Activated CD8-positive, alpha-beta memory T cell treated with anti-CD3 and anti-CD28 coated beads, Interleukin-2, amount 50 U/mL, for 1 hour (primary cell): ENCODE results near the gene CKAP2.
"Not testable (repeated sequence)": the region's sequence is repeated elsewhere in the genome, so short reads cannot be mapped to it uniquely, and the experiment has no call there.

ENCODE experiments used
- DNase-seq: peaks from one replicate; pipeline ENCODE4 v3.0.0-alpha.2; 2020; ENCODE audit errors: extremely low read depth

CKAP2 gene

DNA sequence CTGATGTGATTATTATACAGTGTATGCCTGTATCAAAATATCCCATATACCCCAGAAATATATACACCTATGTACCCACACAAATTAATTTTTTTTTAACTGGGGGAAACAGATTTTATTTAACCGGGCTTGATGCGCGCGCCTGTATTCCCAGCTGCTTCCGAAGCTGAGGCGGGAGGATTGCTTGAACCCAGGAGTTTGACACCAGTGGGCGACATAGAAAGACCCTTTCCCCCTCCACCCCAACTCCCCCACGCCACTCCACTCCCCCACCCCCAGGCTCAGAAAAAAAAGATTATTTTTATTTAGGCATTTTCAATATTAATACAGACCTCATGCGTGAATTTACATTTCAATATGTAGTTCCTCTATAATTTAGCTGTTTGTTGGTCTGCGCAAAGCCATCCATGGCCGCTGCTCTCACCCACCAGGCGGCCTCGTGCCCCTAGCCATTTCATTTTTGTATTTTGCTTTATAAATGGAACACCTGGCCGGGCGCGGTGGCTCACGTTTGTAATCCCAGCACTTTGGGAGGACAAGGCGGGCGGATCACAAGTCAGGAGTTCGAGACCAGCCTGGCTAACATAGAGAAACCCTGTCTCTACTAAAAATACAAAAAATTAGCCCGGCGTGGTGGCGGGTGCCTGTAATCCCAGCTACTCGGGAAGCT lies 4.0 kb upstream of the CKAP2 start:
- DNase-seq: no peak

DNA sequence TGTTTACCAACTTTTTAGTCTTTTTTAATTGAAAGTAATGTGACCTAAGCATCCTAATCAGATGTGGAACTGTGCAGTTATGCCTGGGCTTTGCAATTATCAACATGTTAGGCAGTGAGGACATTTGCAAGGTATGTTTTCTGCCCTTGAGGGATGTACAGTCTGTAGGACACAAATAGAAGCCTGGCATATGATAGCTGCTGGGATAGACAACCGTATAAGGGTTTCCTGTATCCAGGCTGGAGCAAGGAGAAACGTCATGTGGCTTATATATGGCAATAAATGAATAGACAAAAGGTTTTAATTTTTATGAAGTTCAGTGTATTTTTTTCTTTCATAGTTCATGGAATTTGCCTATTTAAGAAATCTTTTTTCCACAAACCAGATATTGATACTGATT lies 2.8 kb upstream of the CKAP2 start:
- no peak for DNase-seq

DNA sequence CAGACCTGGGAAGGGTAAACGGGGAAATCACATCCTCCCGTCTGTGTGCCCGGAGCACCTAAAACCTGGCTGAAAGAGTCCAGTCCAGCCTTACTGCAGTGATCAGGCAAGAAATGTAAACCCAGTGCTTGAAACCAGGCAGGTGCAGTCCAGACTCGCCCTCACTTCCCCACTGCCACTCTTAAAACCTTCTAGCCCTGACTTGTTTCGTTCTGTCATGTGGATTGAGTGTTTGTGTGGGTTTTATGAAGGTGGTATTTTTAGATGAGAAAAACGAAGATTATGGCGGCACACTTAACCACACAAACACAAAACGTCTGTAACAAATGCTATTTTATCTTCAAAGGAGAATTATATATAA lies 839 bp upstream of the CKAP2 start:
- DNase-seq: no peak

DNA sequence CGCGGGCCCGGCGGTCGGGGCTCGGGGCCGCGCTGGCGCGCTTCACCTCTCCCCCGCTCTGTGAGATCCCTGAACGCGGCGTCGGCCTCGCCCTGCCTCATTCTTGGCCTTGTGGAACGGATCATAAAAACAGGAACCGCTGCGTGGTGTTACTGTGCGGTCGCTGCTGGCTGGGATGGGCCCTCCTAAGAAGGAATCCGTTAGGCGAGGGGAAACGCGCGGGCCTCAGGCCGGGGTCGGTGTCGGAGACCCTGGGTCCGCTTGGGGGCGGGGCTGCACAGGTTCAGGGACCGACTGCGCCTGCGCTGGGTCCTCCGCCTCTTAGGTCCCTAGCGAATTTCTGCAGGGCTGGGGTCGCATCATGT lies 381 bp downstream of the CKAP2 start:
- no peak for DNase-seq

DNA sequence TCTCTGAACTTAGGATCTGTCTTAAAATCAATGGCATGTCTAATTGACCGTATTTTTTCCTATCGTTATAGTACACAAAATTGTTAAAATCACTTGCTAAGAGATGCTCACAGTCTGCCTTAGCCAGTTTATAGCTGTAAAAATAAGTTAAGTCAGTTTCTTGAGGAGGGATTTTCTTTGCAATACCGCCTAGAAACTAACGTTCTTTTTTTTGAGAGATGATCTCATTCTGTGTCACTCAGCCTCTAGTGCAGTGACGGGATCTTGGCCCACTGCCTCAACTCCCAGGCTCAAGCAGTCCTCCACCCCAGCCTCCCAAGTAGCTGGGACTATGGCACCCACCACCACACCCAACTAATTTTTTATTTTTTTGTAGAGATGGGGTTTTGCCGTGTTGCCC lies 4.4 kb downstream of the CKAP2 start:
- no peak for DNase-seq

DNA sequence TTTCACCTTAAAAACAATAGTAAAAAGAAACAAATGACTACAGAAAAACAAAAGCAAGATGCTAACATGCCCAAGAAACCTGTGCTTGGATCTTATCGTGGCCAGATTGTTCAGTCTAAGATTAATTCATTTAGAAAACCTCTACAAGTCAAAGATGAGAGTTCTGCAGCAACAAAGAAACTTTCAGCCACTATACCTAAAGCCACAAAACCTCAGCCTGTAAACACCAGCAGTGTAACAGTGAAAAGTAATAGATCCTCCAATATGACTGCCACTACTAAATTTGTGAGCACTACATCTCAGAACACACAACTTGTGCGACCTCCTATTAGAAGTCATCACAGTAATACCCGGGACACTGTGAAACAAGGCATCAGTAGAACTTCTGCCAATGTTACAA lies 6.0 kb downstream of the CKAP2 start:
- no peak for DNase-seq

DNA sequence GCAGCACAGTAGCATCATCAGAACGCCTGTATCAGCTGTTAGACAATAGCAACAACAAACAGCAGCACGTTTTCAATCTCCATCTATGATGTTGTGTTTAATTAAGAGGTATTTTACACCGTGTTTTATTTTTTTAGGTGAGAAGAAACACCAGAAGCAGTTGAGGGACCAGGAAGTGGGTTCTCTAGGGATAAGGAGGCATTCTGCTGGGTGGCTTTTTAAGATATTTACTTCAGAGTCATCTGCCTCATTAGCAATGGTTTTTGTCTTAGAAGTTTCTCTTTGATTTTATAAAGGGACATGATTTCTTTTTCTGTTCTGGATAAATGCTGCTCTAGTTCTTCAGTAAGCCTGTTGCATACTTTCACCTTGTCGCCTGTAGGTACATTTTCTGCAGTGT lies 8.2 kb downstream of the CKAP2 start:
- DNase-seq: no peak

DNA sequence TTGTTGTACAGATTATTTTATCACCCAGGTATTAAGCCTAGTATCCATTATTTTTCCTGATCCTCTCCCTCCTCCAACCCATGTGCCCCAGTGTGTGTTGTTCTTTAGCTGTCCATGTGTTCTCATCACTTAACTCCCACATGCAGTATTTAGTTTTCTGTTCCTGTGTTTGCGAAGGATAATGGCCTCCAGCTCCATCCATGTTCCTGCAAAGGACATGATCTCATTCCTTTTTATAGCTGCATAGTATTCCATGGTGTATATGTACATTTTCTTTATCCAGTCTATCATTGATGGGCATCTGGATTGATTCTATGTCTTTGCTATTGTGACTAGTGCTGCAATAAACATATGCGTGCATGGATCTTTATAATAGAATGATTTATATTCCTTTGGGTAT lies 13.2 kb downstream of the CKAP2 start:
- DNase-seq: not testable (repeated sequence)

DNA sequence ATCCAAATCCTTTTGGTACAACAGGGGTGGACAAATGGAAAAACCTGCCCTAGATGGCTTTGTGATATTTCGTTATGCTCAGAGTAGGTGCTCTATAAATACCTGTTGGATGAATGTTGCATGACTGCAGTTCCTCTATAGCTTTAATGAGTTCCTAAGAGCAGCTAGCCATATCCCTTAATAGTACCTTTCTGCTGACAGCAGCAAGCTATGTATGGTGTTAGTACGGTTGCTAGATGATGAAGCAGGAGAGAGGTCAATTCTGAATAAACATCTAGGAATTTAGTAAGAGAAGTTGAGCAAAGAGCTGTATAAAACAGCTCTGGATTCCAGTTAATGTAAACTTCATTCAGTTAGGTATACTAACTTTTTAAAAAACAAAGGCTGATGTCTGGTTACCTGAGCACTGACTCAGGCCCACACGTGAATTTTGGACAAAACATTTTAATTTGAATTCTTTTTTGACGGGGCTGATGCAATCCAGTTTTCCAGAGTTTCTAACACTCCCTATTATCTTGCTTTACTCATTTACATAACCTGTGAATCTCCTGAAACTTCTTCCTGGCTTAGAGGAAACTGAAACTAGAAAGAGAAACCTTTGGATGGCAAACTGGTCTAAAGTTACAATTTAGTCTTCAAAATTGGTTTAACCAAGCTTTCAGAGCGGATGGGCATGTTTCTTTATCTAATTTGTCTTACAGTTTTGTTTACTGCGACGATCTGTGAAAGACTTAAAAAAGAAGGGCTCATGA lies 25.6 kb downstream of the CKAP2 start:
- DNase-seq: not testable (repeated sequence)

DNA sequence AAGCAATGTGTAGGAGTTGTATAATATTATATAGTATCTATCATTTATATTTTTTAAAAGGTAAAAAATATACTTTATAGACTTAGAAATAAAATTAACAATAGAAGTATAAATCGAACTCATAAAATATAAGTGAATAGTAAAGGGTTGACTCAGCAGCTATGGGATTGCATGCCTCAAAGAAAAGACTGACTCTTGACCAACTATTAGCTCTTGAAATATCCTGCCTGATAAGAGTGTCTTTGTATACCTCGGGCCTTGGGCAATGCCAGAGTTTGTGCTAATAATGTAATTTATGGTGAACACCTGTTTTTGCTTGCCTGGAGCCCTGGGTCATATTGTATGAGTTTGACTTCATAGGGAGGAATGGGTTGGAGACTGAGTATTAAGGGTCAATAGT lies 31.8 kb downstream of the CKAP2 start:
- not testable (repeated sequence) for DNase-seq

DNA sequence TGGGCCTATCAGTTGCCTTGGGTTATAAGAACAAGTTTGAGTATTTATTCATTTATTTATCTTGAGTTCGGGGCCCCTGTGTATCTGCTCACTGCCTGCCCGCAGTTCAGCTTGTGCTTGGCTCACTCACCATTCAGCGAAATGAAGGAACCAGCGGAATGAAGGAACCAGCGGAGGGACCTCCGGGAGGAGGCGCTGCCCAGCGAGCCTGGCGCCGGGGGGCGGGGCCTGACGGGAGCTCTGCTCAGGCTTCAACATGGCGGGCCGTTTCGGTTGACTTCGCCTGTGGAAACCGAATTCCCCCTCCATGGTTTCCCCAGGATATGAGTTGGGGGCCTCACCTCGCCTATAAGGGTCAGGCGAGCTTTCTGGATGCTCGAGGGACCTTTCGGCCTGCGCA lies 33.5 kb downstream of the CKAP2 start:
- not testable (repeated sequence) for DNase-seq

DNA sequence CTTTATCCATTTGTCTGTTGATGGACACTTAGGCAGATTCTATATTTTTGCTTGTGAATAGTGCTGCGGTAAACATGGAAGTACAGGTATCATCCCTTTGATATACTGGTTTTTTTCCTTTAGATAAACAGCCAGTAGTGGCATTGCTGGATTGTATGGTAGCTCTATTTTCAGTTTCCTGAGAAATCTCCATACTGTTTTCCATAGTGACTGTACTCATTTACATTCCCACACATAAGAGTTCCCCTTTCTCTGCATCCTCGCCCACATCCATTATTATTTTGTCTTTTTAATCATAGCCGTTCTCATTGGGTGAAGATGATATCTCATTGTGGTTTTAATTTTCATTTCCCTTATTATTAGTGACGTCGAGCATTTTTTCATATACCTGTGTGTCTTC lies 35.7 kb downstream of the CKAP2 start:
- DNase-seq: not testable (repeated sequence)

DNA sequence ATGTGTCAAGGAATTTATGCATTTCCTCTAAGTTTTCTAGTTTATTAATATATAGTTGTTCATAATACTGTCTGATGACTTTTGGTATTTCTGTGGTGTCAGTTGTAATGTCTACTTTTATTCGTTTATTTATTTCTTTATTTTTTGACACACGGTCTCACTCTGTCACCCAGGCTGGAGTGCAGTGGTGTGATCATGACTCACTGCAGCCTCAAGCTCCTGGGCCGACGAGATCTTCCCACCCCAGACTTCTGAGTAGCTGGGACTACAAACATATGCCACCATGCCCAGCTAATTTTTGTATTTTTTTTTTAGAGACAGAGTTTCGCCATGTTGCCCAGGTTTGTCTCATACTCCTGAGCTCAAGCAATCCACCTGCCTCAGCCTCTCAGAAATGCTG lies 39.0 kb downstream of the CKAP2 start:
- DNase-seq: not testable (repeated sequence)

DNA sequence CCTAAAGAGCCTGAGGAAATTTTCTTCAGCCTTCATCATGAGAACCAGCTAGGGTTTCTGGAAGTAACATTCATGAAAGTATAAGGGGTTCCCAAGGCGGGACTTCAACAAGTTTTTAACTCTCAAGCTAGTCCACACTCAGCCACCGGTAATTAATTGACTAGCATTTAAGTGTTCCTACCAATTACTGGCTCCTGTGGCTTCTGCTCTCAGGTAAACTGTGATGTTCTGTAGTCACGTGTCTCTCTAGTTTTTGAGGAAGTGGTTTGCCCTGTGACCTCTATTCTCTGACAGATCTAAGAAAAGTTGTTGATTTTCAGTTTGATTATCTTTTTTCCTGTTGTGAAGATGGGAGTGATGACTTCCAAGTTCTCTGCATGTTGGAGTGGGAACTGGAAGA lies 42.7 kb downstream of the CKAP2 start:
- not testable (repeated sequence) for DNase-seq

DNA sequence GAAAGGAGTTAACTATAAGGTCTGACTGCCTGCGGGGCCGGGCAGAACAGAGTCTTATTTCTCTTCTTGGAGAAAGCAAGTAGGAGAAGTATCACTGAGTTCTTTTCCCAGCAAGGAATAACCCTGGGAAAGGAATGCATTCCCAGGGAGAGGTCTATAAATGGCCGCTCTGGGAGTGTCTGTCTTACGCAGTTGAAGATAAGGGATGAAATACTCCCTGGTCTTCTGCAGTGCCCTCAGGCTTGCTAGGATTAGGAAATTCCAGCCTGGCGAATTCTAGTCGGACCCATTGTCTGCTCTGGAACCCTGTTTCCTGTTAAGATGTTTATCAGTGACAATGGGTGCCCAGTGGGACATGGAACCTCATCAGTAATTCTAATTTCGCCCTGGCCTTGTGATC lies 47.0 kb downstream of the CKAP2 start:
- DNase-seq: not testable (repeated sequence)

DNA sequence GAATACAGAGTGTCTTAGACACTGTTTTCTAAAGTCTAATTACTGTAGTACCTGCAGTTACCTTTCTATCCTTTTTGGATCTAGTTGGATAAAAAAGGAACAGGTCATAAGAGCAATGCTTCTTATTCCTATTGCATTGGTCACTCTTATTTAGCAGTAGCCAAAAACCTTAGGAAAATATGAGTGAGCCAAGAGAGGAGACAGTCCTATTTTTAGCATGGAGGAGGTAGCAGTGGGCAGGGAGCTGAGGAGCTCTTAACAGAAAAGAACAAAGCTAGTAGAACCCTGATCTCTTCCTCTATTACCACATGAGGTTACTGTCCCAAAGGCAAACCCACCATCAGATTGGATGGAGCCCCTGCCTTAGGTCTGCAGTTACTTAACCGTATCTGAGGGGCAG lies 50.6 kb downstream of the CKAP2 start:
- not testable (repeated sequence) for DNase-seq

DNA sequence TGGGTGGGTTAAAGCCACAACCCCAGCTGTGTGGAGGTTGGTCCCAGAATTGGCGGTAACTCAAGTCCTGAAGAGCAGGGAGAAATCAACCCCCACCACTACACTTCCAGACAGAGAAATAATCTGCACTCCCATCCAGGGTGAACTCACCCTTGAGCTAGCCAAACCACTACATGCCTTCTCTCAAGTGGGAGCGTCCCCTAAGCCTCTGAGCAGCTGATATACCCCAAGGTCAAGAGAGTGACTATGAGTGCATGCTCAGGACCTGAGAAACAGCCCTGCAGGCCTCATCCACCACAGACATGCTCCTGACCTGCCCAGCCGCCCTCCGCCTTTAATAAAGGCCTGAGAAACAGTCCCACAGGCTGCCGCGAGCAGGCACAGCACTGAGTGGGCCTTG lies 54.3 kb downstream of the CKAP2 start:
- DNase-seq: not testable (repeated sequence)

DNA sequence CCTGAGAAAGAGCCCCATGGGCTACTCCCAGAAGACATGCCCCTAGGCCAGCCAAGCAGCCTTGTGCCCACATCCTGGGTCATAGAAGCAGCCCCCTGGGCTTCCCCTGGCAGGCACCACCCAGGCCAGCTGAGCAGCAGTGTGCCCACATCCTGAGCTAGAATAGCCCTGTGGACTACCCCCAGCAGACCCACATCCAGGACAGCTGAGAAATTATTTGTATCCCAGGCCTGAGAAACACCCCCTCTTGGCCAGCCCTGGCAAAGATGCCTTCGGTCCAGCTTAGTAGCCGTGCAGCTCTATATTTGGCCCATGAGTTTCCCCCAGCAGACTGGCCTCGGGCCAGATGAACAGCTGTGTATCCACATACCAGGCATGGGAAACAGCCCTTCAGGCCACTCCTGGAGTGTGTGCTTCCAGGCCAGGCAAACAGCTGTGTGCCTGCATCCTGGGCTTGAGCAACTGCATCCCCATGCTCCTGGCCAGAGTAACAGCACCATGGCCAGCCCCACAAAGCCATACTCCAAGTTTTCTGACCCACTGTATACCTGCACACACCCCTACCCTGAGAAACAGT lies 55.0 kb downstream of the CKAP2 start:
- DNase-seq: not testable (repeated sequence)

DNA sequence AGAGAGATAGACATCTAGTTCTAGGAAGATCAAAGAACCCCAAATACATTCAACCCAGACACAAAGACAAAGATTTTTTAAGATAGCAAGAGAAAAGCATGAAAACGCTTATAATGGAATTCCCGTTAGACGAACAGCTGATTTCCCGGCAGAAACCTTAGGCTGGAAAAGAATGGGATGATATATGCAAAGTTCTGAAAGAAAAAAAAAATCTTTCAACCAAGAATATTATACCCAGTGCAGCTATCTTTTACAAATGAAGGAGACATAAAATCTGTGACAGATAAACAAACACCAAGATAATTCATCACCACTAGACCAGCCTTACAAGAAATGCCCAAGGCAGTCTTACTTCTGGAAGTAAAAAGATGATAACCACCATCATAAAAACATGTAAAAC lies 56.3 kb downstream of the CKAP2 start:
- DNase-seq: not testable (repeated sequence)

DNA sequence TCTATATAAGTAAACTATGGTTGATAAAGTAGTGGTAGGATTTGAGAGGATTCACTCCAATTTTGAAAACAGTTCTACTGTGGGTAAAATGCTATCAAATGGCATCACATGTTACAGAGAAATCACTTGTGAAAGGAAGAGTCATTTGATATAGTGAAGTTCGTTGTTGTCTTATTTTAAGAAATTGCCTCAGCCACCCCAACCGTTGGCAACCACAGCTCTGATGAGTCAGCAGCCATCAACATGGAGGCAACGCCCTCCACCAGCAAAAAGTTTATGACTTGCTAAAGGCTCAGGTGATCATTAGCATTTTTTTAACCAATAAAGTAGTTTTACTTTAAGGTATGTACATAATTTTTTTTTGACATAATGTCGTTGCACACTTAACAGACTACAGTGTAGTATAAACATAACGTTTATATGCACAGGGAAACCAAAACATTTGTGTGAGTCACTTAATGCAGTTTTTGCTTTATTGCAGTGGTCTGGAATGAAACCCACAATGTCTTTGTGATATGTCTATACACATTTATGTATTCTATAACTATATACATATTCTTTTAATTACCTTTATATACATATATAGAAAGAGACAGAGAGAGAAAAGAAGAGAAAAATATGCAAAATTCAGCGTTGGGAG lies 58.8 kb downstream of the CKAP2 start:
- not testable (repeated sequence) for DNase-seq

DNA sequence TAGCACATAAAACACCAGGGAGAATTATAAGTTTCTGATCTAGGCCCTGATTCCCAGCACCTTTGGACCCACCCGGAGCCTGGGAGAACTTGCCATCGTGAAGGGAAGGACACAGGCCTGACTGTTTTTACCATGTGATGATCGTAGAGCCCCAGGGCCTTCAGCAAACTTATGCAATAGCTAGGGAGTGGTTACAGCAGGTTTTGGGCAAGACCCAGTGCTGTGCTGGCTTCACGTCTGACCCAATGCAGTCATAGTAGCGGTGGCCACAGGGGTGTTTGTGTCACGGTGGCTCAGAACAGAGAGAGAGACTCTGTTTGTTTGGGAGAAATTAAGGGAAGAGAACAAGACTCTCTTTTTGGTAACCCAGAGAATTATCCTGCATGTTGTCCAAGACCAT lies 68.0 kb downstream of the CKAP2 start:
- not testable (repeated sequence) for DNase-seq
